ENCODE data around the gene HLA-DMB.
A peak's percentile ranks its signal among the peaks of the same experiment; 100 is the strongest.

- TF ChIP-seq CTCF (IDR thresholded peaks at IDR 0.05 in 2 of 3, conservative IDR thresholded peaks at IDR 0.05 in 1 of 3; ENCODE audit: control insufficient read depth in 2 of 3, extremely low read depth in 1 of 3, insufficient read depth in 1 of 3, low read depth in 3 of 3, low read length in 3 of 3) (no peak), ZSCAN29 (IDR thresholded peaks at IDR 0.05) (no peak), MXI1 (IDR thresholded peaks at IDR 0.05; ENCODE audit: low read depth, low read length) (no peak), EZH2 (IDR thresholded peaks at IDR 0.05; ENCODE audit: borderline replicate concordance, control insufficient read depth, low read depth, low read length) (no peak), POLR2A (IDR thresholded peaks at IDR 0.05; ENCODE audit: low read depth, low read length) (peak; percentile 52; the same call in 1 of the 2 replicates), CEBPZ (IDR thresholded peaks at IDR 0.05; ENCODE audit: low read depth, low read length) (no peak), SKIL (IDR thresholded peaks at IDR 0.05; ENCODE audit: low read depth, poor library complexity, severe bottlenecking) (no peak), SRF (IDR thresholded peaks at IDR 0.05; ENCODE audit: low read depth in 2 of 2, low read length in 2 of 2) (no peak), SREBF2 (IDR thresholded peaks at IDR 0.05; ENCODE audit: low read length) (no peak), TCF12 (IDR thresholded peaks at IDR 0.05; ENCODE audit: low read depth, low read length) (peak; percentile 49; the same call in 1 of the 2 replicates), RFX5 (IDR thresholded peaks at IDR 0.05; ENCODE audit: low read depth, low read length) (no peak), RAD51 (IDR thresholded peaks at IDR 0.05) (no peak), POLR2AphosphoS5 (IDR thresholded peaks at IDR 0.05; ENCODE audit: low read length) (no peak; the same call in 1 of the 2 replicates)
Measured at GRCh38 chr6:32945108-32945760, 4.4 kb upstream of the HLA-DMB start.

Measured in GM12878 (cell line).